GM12878 (cell line): ENCODE measurements around the gene S100A14. TPM values are rescaled to one million over a fixed set of nuclear protein-coding genes. Genes with fewer than 3 reads are reported as not detected.

Experiments used
- ATAC-seq: fragments of 200-7000 bp; cut with Tn5 transposase; 3 replicates; pipeline ENCODE4 v1.9.1; 2020; ENCODE audit warnings: mild to moderate bottlenecking, moderate library complexity
- BruUV-seq: library from RNA; stranded (reverse); fragments of 400-500 nt; replicated peaks from 2 replicates; lab custom pipeline; 2021; lab: Mats Ljungman, UMichigan
- CTCF ChIA-PET: fragments of 300-600 bp; sonication (Branson Sonifier 250); formaldehyde crosslinking; extraction: SDS; loops from one replicate; lab custom pipeline; 2021; ENCODE audit warnings: inconsistent platforms; lab: Yijun Ruan, JAX
- POLR2A ChIA-PET: fragments of 350-600 bp; formaldehyde crosslinking; extraction: SDS; loops from one replicate; lab custom pipeline; 2021; ENCODE audit warnings: inconsistent platforms; lab: Charles Lee
- RAD21 ChIA-PET: fragments of 300-600 bp; sonication (Branson Sonifier 250); formaldehyde crosslinking; loops from one replicate; lab custom pipeline; 2023; ENCODE audit warnings: antibody characterized with exemption; ENCODE audit not compliant: unreplicated experiment; lab: Charles Lee
- SMC1A ChIA-PET: fragments of 300-600 bp; sonication (Branson Sonifier 250); formaldehyde crosslinking; loops from one replicate; lab custom pipeline; 2023; ENCODE audit not compliant: unreplicated experiment, uncharacterized antibody; lab: Charles Lee
- DNase-seq: peaks from one replicate; pipeline ENCODE4 v3.0.0-alpha.2; 2011; ENCODE audit warnings: low read depth, low spot score
- FAIRE-seq: peaks from 3 replicates; lab custom pipeline; 2011; peaks lifted over from hg19 to GRCh38; lab: Jason Lieb, UNC
- H2AFZ ChIP-seq: 2 replicates; pipeline ENCODE4 v1.6.0; 2011; ENCODE audit warnings: low read depth, low read length, control low read depth; ENCODE audit not compliant: control insufficient read depth
- H3K27ac ChIP-seq: 2 replicates; pipeline ENCODE4 v1.5.1; 2011; ENCODE audit warnings: control low read depth; ENCODE audit not compliant: control insufficient read depth, insufficient read depth
- H3K27me3 ChIP-seq, 2 experiments: replicated peaks in 1 of 2; 2 replicates each; pipeline versions ENCODE4 v1.6.0 to v1.6.1; 2011; ENCODE audit warnings: low read length in 1 of 2; ENCODE audit not compliant: control insufficient read depth in 2 of 2, insufficient read depth in 2 of 2
- H3K36me3 ChIP-seq, 2 experiments: 2 replicates each; pipeline ENCODE4 v1.5.1; 2011; ENCODE audit warnings: low read length in 1 of 2; ENCODE audit not compliant: control insufficient read depth in 2 of 2, insufficient read depth in 2 of 2
- H3K4me1 ChIP-seq: 2 replicates; pipeline ENCODE4 v1.6.1; 2011; ENCODE audit warnings: mild to moderate bottlenecking, low read length, moderate library complexity, mixed read lengths; ENCODE audit not compliant: control insufficient read depth, insufficient read depth
- H3K4me2 ChIP-seq: 2 replicates; pipeline ENCODE4 v1.6.0; 2011; ENCODE audit warnings: control low read depth; ENCODE audit not compliant: control insufficient read depth, insufficient read depth
- H3K4me3 ChIP-seq: fragments of 200-600 bp; sonication (generic); 2 replicates; pipeline ENCODE4 v1.5.1; 2016
- H3K79me2 ChIP-seq: 2 replicates; pipeline ENCODE4 v1.6.0; 2011; ENCODE audit warnings: low read length; ENCODE audit not compliant: control insufficient read depth, insufficient read depth
- H3K9ac ChIP-seq: 2 replicates; pipeline ENCODE4 v1.8.0; 2011; ENCODE audit warnings: low read length, control low read depth, mixed read lengths; ENCODE audit not compliant: control insufficient read depth, insufficient read depth
- H3K9me3 ChIP-seq: replicated peaks from 3 replicates; pipeline ENCODE4 v1.5.1; 2011; ENCODE audit warnings: mild to moderate bottlenecking, low read length; ENCODE audit not compliant: control insufficient read depth, insufficient read depth
- H4K20me1 ChIP-seq: 2 replicates; pipeline ENCODE4 v1.6.0; 2011; ENCODE audit not compliant: control insufficient read depth, insufficient read depth
- BCL3 ChIP-seq: IDR thresholded peaks from 2 replicates; pipeline ENCODE4 v1.6.1; 2011; ENCODE audit warnings: borderline replicate concordance, low read depth, mild to moderate bottlenecking, moderate library complexity, low read length; ENCODE audit not compliant: insufficient read depth, poor library complexity, severe bottlenecking
- BRCA1 ChIP-seq: IDR thresholded peaks from 2 replicates; pipeline ENCODE4 v1.6.1; 2011; ENCODE audit warnings: low read depth, low read length, improper control_type of control experiment
- GATAD2B ChIP-seq: fragments of 450-650 bp; conservative IDR thresholded peaks from 2 replicates; pipeline ENCODE4 v1.6.1; 2017; ENCODE audit warnings: low read depth, mild to moderate bottlenecking, moderate library complexity
- NBN ChIP-seq: fragments of 450-650 bp; IDR thresholded peaks from 2 replicates; pipeline ENCODE4 v1.6.1; 2016
- PKNOX1 ChIP-seq: fragments of 450-650 bp; IDR thresholded peaks from 2 replicates; pipeline ENCODE4 v1.6.1; 2016; ENCODE audit warnings: mild to moderate bottlenecking
- RAD51 ChIP-seq: fragments of 450-650 bp; IDR thresholded peaks from 2 replicates; pipeline ENCODE4 v1.6.1; 2016; ENCODE audit warnings: moderate library complexity, mild to moderate bottlenecking, inconsistent platforms
- SMC3 ChIP-seq: IDR thresholded peaks from 2 replicates; pipeline ENCODE4 v1.6.1; 2011; ENCODE audit warnings: low read length, improper control_type of control experiment, borderline replicate concordance
- TAF1 ChIP-seq: IDR thresholded peaks from 2 replicates; pipeline ENCODE4 v1.6.1; 2011; ENCODE audit warnings: mild to moderate bottlenecking, low read depth, low read length, borderline replicate concordance
- WGBS: methylation state at CpG from one replicate; pipeline ENCODE4 v1.1.6; 2016; ENCODE audit warnings: low lambda C conversion rate; ENCODE audit not compliant: insufficient replicate concordance, insufficient coverage; ENCODE audit errors: missing lambda C conversion rate; 5-methylcytosine and 5-hydroxymethylcytosine counted together
- in situ Hi-C: fragments of 300-500 bp; cut with MboI; formaldehyde crosslinking; loops from 9 replicates; pipeline ENCODE4 v1.14.3; 2018; ENCODE audit warnings: mixed read lengths
- intact Hi-C: fragments of 100-400 bp; cut with micrococcal nuclease; formaldehyde crosslinking; loops from one replicate; pipeline ENCODE4 v1.14.2; 2022; ENCODE audit not compliant: unreplicated experiment
- polyA plus RNA-seq, 11 experiments: library from polyadenylated mRNA; depleted of rRNA in 4 of 11; unstranded in 6 of 11; stranded (reverse) in 5 of 11; fragments of >200 nt; fragmentation: Nextera tagmentation in 4 of 11; fragmentation: Illumina TruSeq in 1 of 11; extraction: Ambion mirVana in 4 of 11; extraction: Trizol in 1 of 11; gene quantifications; 1 replicate in 1 of 11; 2 replicates in 10 of 11; pipeline versions ENCODE4 v1.2.1 to v1.2.3, GENCODE V29; 2011 to 2016; ENCODE audit warnings: inconsistent platforms in 2 of 11, missing spikeins in 2 of 11, low read depth in 1 of 11
- total RNA-seq, 4 experiments: library from RNA; depleted of rRNA in 3 of 4; stranded (reverse); fragments of >200 nt in 3 of 4; fragmentation: Illumina TruSeq in 1 of 4; extraction: Trizol in 1 of 4; gene quantifications; 2 replicates each; pipeline versions ENCODE4 v1.2.1 to v1.2.3, GENCODE V29; 2013 to 2021
- TF ChIP-seq, protein P1 (sequence below): fragments of 450-650 bp; IDR thresholded peaks from 2 replicates; pipeline ENCODE4 v1.6.1; 2017; ENCODE audit warnings: low read depth, mild to moderate bottlenecking, moderate library complexity
- TF ChIP-seq, protein P2 (sequence below): fragments of 450-650 bp; formaldehyde crosslinking; IDR thresholded peaks from 2 replicates; pipeline ENCODE4 v1.4.0; 2020; ENCODE audit warnings: mild to moderate bottlenecking, moderate library complexity

Gene S100A14
- total and polyA plus RNA-seq, 10 of the 15 experiments (the other 5 are each of a cell fraction or from before 2014, with no cell fraction given) = 0.20 to 0.77 (median 0.45) TPM; not detected in 4

DNA sequence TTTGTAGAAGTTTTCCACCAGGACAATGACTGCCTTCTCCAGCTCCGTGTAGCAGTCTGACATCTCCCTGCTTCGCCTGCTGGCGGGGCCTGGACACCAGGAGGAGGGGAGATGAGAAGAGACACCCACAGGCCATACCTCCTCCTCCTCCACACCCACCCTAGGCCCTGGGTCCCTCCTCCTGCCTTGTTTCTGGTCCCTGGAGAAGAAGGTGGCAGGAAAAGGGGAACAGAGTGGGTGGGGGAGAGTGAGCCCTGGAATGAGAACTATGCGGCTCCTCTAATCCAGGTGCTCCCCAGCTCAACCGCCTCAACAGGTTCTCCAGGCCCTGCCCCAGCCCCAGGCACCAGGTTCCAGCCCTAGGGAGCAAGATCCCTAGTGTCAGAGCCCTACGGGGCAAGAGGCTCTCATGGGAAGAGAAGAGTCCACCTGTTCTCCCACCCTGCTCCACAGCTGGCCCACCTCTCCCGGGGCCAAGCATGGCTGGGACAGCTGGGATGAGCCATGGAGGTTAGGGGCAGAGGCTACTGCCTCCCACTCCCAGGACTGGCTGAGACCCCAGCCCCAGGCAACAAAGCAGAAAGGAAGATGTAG is 7.9 kb downstream of the S100A14 start (continued):
- TF ChIP-seq, protein P1, sequence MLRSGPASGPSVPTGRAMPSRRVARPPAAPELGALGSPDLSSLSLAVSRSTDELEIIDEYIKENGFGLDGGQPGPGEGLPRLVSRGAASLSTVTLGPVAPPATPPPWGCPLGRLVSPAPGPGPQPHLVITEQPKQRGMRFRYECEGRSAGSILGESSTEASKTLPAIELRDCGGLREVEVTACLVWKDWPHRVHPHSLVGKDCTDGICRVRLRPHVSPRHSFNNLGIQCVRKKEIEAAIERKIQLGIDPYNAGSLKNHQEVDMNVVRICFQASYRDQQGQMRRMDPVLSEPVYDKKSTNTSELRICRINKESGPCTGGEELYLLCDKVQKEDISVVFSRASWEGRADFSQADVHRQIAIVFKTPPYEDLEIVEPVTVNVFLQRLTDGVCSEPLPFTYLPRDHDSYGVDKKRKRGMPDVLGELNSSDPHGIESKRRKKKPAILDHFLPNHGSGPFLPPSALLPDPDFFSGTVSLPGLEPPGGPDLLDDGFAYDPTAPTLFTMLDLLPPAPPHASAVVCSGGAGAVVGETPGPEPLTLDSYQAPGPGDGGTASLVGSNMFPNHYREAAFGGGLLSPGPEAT = no peak

GRCh38 chr1:153607381-153607780 is 8.7 kb downstream of the S100A14 start:
- Histone ChIP-seq H3K27me3 (no peaks in the 10 kb centered on the region), H3K4me3 (no peak overlapping the region), H3K4me2 (no peak overlapping the region), H3K36me3 (no peaks in the 10 kb centered on the region), H3K27ac (no peak overlapping the region), H2AFZ (no peak overlapping the region), H4K20me1 (no peaks in the 10 kb centered on the region), H3K4me1 (no peaks in the 10 kb centered on the region), H3K79me2 (no peaks in the 10 kb centered on the region), H3K9ac (no peak overlapping the region), H3K9me3 (no peaks in the 10 kb centered on the region)
- WGBS = 73% methylated on average over 8 of the region's 8 CpGs
- intact Hi-C loops = no loop called here
- no peak for ATAC-seq
- POLR2A ChIA-PET = interaction anchor here (1.2 kb wide), 1 partner anchor 8 kb away, joined by 4 read pairs; no protein-coding TSS in a partner anchor
- CTCF ChIA-PET = interaction anchor here (2.1 kb wide), 1 partner anchor 39 kb away, joined by 7 read pairs; no protein-coding TSS in a partner anchor
- in situ Hi-C loops = no loop called here
- RAD21 ChIA-PET = interaction anchor here (1.2 kb wide), 1 partner anchor 9 kb away, joined by 3 read pairs; no protein-coding TSS in a partner anchor
- no peak for DNase-seq
- no TSS peak for BruUV-seq
- no peak for FAIRE-seq
- SMC1A ChIA-PET = interaction anchor here (1.3 kb wide), 1 partner anchor 9 kb away, joined by 3 read pairs; the partner anchor contains the start of gene S100A14
- no peak for TF ChIP-seq GATAD2B
- no peak for TF ChIP-seq TAF1
- TF ChIP-seq SMC3 = no peak
- no peak for TF ChIP-seq NBN
- no peak for TF ChIP-seq PKNOX1
- TF ChIP-seq, protein P2, sequence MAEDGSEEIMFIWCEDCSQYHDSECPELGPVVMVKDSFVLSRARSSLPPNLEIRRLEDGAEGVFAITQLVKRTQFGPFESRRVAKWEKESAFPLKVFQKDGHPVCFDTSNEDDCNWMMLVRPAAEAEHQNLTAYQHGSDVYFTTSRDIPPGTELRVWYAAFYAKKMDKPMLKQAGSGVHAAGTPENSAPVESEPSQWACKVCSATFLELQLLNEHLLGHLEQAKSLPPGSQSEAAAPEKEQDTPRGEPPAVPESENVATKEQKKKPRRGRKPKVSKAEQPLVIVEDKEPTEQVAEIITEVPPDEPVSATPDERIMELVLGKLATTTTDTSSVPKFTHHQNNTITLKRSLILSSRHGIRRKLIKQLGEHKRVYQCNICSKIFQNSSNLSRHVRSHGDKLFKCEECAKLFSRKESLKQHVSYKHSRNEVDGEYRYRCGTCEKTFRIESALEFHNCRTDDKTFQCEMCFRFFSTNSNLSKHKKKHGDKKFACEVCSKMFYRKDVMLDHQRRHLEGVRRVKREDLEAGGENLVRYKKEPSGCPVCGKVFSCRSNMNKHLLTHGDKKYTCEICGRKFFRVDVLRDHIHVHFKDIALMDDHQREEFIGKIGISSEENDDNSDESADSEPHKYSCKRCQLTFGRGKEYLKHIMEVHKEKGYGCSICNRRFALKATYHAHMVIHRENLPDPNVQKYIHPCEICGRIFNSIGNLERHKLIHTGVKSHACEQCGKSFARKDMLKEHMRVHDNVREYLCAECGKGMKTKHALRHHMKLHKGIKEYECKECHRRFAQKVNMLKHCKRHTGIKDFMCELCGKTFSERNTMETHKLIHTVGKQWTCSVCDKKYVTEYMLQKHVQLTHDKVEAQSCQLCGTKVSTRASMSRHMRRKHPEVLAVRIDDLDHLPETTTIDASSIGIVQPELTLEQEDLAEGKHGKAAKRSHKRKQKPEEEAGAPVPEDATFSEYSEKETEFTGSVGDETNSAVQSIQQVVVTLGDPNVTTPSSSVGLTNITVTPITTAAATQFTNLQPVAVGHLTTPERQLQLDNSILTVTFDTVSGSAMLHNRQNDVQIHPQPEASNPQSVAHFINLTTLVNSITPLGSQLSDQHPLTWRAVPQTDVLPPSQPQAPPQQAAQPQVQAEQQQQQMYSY (CRISPR knock-in tag) = no peak
- TF ChIP-seq BRCA1 = no peak
- TF ChIP-seq BCL3 = no peak
- TF ChIP-seq RAD51 = no peak
